WTC11 (cell line): ENCODE results near the gene LRRC38.

Source experiments
- CREB1 ChIP-seq: sonication (generic); formaldehyde crosslinking; IDR thresholded peaks from 2 replicates; pipeline ENCODE4 v1.8.0; 2023; ENCODE audit warnings: mild to moderate bottlenecking, missing genetic modification reagents
- CTCF ChIP-seq: fragments of 200-600 bp; IDR thresholded peaks from 2 replicates; pipeline ENCODE4 v1.8.0; 2022; ENCODE audit warnings: antibody characterized with exemption
- ESRRA ChIP-seq: sonication (generic); formaldehyde crosslinking; IDR thresholded peaks from 2 replicates; pipeline ENCODE4 v1.8.1; 2022; ENCODE audit warnings: mild to moderate bottlenecking, missing genetic modification reagents, borderline replicate concordance
- MXD4 ChIP-seq: fragments of 250-450 bp; sonication (Bioruptor Pico); IDR thresholded peaks from 2 replicates; pipeline ENCODE4 v1.8.0; 2021; ENCODE audit warnings: mild to moderate bottlenecking, moderate library complexity, borderline replicate concordance
- NFATC4 ChIP-seq: fragments of 250-450 bp; sonication (Bioruptor Pico); IDR thresholded peaks from 2 replicates; pipeline ENCODE4 v1.9.0; 2021; ENCODE audit warnings: mild to moderate bottlenecking
- NR2C2 ChIP-seq: sonication (generic); formaldehyde crosslinking; IDR thresholded peaks from 2 replicates; pipeline ENCODE4 v1.8.0; 2022; ENCODE audit warnings: mild to moderate bottlenecking, missing genetic modification reagents
- RELA ChIP-seq: sonication (generic); formaldehyde crosslinking; IDR thresholded peaks from 2 replicates; pipeline ENCODE4 v1.8.1; 2022; ENCODE audit warnings: missing genetic modification reagents, mild to moderate bottlenecking, borderline replicate concordance
- SMAD3 ChIP-seq: sonication (generic); formaldehyde crosslinking; IDR thresholded peaks from 2 replicates; pipeline ENCODE4 v1.8.0; 2022; ENCODE audit warnings: missing genetic modification reagents, mild to moderate bottlenecking, borderline replicate concordance
- SMAD4 ChIP-seq: sonication (generic); formaldehyde crosslinking; IDR thresholded peaks from 2 replicates; pipeline ENCODE4 v1.8.0; 2022; ENCODE audit warnings: mild to moderate bottlenecking, missing genetic modification reagents
- ZNF138 ChIP-seq: sonication (generic); formaldehyde crosslinking; conservative IDR thresholded peaks from 2 replicates; pipeline ENCODE4 v1.8.1; 2022; ENCODE audit warnings: mild to moderate bottlenecking, moderate library complexity, missing genetic modification reagents
- ZNF317 ChIP-seq: sonication (generic); formaldehyde crosslinking; IDR thresholded peaks from 2 replicates; pipeline ENCODE4 v1.8.1; 2023; ENCODE audit warnings: low read depth, mild to moderate bottlenecking, moderate library complexity, missing genetic modification reagents, borderline replicate concordance
- TF ChIP-seq, protein P1 (sequence below): sonication (generic); formaldehyde crosslinking; IDR thresholded peaks from 2 replicates; pipeline ENCODE4 v1.8.0; 2022; ENCODE audit warnings: mild to moderate bottlenecking, missing genetic modification reagents
- TF ChIP-seq, protein P2 (sequence below): sonication (generic); formaldehyde crosslinking; IDR thresholded peaks from 2 replicates; pipeline ENCODE4 v1.8.0; 2022; ENCODE audit warnings: missing genetic modification reagents
- TF ChIP-seq, protein P3 (sequence below): sonication (generic); formaldehyde crosslinking; IDR thresholded peaks from 2 replicates; pipeline ENCODE4 v1.8.1; 2022; ENCODE audit warnings: missing genetic modification reagents, borderline replicate concordance

GRCh38 chr1:13544221-13544556 is 30.4 kb upstream of the LRRC38 start:
- TF ChIP-seq ZNF317 (CRISPR knock-in tag) (no peak), SMAD3 (no peak), NR2C2 (no peak), CTCF (no peak), SMAD4 (CRISPR knock-in tag) (no peak), ESRRA (CRISPR knock-in tag) (no peak), CREB1 (CRISPR knock-in tag) (no peak), NFATC4 (CRISPR knock-in tag) (no peak), RELA (no peak), ZNF138 (CRISPR knock-in tag) (no peak), MXD4 (CRISPR knock-in tag) (no peak)
- TF ChIP-seq, protein P1, sequence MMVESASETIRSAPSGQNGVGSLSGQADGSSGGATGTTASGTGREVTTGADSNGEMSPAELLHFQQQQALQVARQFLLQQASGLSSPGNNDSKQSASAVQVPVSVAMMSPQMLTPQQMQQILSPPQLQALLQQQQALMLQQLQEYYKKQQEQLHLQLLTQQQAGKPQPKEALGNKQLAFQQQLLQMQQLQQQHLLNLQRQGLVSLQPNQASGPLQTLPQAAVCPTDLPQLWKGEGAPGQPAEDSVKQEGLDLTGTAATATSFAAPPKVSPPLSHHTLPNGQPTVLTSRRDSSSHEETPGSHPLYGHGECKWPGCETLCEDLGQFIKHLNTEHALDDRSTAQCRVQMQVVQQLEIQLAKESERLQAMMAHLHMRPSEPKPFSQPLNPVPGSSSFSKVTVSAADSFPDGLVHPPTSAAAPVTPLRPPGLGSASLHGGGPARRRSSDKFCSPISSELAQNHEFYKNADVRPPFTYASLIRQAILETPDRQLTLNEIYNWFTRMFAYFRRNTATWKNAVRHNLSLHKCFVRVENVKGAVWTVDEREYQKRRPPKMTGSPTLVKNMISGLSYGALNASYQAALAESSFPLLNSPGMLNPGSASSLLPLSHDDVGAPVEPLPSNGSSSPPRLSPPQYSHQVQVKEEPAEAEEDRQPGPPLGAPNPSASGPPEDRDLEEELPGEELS (CRISPR knock-in tag), result no peak
- TF ChIP-seq, protein P2, sequence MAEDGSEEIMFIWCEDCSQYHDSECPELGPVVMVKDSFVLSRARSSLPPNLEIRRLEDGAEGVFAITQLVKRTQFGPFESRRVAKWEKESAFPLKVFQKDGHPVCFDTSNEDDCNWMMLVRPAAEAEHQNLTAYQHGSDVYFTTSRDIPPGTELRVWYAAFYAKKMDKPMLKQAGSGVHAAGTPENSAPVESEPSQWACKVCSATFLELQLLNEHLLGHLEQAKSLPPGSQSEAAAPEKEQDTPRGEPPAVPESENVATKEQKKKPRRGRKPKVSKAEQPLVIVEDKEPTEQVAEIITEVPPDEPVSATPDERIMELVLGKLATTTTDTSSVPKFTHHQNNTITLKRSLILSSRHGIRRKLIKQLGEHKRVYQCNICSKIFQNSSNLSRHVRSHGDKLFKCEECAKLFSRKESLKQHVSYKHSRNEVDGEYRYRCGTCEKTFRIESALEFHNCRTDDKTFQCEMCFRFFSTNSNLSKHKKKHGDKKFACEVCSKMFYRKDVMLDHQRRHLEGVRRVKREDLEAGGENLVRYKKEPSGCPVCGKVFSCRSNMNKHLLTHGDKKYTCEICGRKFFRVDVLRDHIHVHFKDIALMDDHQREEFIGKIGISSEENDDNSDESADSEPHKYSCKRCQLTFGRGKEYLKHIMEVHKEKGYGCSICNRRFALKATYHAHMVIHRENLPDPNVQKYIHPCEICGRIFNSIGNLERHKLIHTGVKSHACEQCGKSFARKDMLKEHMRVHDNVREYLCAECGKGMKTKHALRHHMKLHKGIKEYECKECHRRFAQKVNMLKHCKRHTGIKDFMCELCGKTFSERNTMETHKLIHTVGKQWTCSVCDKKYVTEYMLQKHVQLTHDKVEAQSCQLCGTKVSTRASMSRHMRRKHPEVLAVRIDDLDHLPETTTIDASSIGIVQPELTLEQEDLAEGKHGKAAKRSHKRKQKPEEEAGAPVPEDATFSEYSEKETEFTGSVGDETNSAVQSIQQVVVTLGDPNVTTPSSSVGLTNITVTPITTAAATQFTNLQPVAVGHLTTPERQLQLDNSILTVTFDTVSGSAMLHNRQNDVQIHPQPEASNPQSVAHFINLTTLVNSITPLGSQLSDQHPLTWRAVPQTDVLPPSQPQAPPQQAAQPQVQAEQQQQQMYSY (CRISPR knock-in tag), result no peak
- TF ChIP-seq, protein P3, sequence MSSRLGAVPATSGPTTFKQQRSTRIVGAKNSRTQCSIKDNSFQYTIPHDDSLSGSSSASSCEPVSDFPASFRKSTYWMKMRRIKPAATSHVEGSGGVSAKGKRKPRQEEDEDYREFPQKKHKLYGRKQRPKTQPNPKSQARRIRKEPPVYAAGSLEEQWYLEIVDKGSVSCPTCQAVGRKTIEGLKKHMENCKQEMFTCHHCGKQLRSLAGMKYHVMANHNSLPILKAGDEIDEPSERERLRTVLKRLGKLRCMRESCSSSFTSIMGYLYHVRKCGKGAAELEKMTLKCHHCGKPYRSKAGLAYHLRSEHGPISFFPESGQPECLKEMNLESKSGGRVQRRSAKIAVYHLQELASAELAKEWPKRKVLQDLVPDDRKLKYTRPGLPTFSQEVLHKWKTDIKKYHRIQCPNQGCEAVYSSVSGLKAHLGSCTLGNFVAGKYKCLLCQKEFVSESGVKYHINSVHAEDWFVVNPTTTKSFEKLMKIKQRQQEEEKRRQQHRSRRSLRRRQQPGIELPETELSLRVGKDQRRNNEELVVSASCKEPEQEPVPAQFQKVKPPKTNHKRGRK, result no peak
